Effector CD8-positive, alpha-beta T cell (primary cell): ENCODE measurements around the gene TRIM63.

Experiments used
- DNase-seq: peaks from one replicate; lab custom pipeline; 2025; lab: John Stamatoyannopoulos, UW

TRIM63 gene

DNA sequence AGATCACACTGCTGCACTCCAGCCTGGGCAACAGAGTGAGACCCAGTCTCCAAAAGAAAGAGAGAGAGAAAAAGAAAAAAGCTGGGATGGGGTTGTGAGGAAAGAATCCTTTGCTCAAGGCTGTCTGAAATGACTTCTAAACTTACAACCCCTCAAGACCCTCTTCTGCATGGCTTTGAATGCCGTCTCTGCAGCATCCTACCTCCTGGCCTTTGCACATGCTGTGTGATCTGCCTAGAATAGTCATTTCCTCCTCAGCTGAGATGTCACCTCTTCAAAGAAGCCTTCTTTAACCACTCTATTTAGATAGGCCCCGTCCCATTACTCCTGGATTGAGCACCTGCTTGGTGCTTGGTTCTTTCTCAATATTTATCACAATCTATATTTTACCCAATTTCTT, 17.4 kb upstream of the TRIM63 start:
- no peak for DNase-seq

DNA sequence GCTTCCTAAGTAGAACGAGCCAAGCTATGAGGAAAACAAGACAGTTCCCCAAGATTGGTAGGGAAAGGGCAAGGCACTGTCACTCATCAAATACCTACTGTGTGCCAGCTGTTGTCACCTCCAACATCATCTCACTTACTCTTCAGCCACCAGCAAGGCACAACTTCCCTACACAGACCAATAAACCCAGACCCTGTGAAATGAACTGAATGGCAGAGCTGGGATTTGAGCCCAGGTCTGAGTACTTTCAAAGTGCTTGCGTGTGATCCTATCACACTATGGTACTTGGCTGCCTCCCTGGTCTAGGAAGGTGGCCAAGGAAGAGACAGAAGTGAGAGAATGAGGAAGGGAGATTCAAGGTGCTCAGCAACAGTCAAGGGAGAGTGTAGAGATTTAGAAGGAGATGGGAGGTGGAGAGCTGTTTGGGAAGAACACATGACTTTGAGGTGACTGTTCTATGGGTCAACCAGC, 16.7 kb upstream of the TRIM63 start:
- DNase-seq = no peak

DNA sequence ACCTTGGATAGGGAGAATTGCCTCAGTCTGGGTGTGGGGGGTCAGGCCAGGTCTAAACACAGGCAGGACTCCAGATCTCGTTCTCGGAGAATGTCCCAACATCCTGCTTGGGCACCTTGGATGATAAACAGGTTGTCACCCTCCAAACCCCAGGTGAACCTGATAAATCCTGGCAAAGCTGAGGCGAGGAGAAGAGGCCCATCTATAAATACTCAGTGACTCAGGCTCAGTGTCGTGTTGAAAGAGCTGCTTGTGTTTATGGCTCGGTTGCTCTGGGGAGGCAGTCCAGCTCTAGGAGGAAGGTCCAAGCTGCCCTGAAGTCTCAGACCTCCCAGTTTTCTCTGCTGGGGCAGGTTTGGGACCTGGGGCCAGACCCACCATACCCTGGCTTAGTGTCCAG, 15.8 kb upstream of the TRIM63 start:
- DNase-seq = no peak

DNA sequence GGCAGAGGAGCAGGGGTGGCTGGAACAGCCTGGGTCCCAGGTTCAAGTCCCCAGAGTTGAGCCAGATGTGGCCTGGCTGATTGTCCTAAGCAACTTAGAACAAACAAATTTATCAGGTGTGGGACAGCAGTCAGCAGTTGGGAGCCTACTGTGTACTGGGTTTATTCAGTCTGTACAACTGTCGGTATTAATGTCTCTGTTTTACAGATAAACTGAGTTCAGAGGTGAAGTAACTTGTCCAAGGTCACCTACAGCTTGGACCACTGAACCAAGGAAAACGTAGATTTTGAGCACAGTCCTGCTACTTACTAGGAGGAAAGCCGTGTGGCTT, 14.6 kb upstream of the TRIM63 start:
- DNase-seq = no peak

DNA sequence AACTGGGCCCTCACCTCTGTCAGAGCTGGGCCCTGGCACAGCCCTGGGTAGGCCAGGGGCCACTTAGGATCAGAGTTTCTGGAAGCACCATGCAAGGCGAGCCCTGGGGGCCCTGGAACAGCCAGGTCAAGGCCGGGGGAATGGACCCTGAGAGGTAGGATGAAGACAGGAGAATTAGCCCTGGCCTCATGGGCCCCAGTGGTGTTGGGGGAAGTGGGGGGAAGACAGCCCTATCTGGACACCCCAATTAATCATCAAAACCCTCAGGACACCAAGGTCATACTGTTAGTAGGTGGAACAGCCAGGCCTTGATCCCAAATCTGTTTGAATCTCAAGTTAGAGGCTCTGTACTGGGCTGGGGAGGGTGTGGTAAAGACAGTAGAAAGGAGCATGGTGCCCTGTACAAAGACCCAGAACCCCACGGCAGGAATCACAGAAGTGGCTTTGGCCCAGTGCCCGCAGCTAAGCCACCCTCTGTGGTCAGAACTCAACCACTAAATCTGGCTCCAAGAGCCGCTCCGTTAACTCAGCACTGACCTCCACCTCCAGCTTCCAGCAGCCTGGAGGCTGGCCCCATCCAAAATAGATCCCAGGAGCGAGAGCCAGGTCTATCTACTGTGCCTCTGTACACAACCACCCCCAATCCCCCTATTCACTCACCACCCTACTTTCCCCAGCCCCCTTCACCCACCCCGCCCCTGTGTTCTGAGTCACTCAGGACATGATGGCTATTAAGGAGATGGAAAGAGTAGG, 14.0 kb upstream of the TRIM63 start:
- no peak for DNase-seq

DNA sequence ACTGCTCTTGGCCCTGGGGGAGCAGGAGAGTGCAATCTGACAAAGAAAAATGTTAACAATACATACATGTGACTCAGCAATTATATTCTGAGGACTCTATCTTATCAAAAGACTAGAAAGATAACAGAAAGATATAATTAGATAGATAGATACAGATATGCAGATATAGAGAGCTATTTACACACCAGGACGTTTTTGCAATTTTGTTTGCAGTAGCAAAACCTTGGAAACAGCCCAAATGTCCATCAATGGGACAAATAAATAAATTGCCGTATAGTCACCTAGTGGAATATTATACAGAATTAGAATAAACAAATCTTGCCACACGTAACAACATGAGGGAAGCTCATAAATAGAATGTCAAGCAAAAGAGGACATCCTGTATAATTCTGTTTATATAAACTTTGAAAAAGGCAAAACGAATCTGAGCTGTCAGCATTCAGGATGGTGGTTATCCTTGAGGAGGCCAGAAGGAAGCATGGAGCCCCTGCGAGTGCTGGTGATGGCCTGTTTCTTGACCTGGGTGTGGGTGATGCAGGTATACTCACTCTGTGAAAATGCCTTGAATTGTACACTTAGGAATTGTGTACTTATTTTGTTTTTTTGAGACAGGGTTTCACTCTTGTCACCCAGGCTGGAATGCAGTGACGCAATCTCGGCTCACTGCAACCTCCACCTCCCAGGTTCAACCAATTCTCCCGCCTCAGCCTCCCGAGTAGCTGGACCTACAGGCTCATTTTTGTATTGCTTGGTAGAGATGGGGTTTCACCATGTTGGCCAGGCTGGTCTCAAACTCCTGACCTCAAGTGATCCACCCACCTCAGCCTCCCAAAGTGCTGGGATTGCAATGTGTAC, 12.8 kb upstream of the TRIM63 start:
- no peak for DNase-seq

DNA sequence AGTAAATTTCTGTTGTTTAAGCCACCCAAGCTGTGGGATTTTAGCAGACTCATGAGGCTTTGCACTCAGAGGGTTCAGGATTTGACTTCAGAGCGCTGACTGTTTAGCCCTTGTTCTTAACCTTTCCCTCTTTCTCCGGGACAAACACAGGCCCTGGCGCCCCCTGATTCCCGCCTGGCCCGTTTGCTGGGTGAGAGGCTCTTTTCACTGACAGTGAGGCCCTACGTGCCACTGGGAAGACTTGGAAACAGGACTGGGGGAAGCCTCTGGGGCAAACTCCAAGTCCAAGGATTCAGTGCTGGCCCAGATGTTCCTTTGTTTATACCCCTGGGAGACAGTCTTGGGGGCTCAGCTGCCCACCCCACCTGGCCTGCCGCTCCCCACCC, 11.7 kb upstream of the TRIM63 start:
- DNase-seq = no peak

DNA sequence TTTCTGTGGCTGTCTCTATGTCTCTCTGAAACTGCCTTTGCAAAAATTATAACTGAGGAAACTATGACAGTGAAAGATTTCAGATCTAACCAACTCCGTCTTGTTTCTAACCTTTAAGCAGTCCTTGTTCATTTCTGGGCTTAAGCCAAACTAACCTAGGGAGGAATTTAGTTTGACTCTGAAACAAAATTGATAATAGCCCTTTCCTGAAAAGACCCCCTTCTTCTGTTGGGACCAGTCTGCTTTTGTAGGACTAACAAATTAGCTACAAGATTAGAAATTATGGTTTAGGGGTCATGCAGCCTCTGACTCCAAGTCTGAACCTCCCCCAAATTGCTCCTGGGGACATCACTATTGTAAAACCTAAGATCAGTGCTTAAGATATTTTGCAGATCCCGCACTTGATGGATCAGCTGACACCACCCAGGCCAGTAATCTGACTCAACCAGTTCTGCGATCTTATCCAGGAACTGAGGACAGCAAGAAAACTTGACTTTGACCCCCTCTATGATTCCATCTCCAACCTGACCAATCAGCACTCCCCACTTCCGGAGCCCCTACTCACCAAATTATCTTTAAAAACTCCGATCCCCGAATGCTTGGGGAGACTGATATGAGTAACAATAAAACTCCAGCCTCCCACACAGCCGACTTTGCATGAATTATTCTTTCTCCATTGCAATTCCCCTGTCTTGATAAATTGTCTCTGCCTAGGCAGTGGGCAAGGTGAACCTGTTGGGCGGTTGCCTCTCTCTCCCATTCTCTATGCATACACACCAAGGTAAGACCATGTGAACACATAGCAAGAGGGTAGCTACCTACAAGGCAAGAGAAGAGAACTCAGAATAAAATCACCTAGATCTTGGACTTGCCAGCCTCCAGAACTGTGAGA, 11.1 kb upstream of the TRIM63 start:
- no peak for DNase-seq

DNA sequence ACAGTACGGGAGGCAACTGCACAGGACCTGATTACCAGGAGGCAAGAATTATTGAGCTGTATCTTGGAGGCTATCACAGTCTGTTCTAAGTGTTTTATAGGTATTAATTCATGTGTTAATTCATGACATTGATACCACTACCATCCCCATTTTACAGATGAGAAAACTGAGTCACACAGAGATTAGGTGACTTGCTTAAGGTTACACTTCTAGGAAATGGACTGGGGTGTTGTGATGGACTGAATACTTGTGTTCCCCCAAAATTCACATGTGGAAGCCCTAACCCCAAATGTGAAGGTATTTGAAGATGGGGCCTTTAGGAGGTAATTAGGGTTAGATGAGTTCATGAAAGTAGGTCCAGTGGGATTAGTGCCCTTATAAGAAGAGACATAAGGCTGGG, 10.1 kb upstream of the TRIM63 start:
- no peak for DNase-seq

DNA sequence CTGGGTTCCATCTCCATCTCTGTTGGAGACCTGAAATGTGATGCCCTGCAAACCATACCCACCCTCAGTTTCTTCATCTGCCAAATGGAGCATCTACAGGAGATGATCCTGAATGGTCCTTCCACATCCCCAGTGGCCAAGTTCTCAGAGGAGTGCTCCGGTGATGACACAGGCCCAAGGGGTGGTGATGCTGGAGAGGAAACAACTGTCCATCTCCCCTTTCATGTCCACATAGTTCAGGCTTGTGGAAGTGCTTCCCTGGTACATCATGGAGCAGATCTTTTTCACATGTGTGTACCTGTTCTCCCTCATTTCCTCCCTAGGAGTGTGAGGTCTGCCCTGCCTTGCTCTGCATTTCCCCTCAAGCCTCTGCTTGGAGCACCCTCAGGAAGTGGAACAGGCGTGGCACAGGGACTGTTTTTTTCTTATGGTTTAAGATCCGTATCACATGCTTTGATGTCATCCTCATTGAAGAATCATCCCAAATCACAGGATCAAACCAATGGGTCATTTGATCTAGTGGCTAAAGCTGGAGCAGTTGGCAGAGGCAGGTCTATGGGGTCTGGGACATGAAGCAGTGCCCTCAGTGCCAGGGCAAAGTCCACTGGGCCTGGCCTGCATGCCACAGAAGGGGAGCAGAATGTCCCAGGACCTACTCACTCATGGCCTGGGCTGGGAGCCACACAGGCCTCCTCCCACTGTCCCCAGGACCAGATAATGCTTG, 8.2 kb upstream of the TRIM63 start:
- no peak for DNase-seq

DNA sequence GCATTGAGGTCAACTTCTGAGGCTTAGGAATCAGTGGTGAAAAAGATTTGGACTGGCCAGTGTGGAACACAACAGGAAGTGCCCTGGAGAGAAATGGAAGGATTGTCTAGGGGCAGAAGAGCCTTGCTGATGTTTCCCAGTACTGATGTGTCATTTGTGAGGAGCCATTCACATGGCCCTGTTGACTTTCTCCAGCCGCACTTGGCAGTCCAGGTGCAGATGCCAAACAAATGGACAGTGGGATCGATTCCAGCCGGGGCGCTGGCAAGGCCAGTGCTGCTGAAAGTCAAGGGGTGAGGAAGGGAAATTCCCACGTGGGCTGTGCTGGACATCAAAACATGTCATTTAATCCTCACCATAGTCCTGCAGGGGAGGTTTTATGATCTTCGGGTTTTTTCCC, 4.9 kb upstream of the TRIM63 start:
- DNase-seq = no peak

DNA sequence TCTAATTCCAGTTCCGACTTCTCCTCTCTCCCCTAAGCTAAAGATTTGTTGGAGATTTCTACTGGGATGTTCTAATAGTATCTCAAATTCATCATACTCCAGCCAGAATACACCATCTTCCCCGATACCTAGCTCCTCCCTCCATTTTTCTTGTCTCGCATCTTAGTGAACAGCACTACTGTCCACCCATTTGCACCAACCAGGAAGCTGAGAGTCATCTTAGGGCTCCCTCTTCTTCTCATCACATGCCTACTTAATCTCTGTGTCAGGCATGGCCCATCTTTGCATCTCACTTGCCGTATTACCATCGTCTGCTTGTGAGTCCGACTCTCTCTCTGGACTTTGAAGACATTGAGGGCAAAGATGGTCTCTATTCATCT, 3.5 kb upstream of the TRIM63 start:
- DNase-seq = no peak

DNA sequence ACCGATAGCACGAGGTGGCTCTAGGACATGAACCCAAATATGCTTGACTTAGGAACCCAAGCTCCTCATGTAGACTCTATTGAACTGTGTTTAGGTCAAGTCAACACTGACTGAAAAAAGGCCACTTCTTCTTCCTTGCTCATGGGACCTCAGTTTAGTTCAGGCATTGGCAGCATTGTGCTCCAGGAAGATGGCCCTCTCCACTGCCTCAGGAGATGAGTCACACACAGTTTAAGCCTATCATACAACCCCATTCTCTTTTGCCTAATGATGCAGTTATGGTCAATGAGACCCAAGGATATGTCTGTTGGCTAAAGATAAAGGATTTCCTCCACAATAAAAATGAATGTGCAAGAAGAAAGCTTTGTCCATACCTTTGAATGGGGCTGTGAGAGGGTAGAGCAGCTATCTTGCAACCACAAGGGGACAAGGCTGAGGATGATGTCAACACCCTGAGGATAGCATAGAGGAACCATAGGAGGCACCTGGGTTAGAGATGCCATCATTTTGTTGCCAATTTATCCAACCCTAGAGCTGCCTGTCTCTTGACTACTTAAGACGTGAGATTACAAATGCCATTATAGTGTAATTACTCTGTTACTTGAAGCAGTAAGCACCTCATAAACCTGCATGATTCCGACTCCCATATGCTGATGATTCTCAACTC, 3.0 kb upstream of the TRIM63 start:
- DNase-seq = no peak

DNA sequence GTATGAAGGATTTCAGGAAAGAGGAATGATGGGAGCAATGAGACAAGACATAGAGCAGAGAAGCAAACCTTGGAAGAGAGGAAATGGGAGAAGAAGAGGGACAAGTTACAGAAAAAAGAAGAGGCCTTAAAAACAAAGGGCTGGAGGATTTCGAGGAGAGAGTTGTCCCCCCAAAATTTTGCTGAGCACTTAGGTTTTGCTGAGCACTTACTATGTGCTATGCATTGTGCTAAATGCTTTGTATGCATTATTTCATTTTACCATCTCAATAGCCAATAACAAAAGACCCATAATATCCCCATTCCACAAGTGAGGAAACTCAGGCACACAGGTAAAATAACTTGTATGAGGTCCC, 2.5 kb upstream of the TRIM63 start:
- DNase-seq = no peak

DNA sequence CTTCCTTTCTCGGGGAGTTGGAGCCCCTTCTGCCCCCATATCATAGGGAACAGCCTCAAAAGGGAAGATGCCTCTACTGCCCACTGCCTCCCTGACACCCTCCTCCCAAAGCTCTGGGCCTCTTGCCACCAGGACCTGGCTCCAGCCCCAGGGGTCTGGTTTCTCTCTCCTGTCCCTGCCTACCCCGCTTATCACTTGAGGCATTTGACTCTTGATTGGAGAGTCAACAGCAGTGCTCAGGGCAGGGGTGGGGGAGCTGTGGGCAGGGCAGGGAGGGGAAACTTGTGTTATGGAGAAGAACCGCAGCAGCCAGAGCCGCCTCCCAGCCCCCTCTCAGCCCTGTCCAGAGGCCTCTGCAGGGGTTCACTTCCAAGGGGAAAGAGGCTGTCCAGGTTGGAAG, 573 bp downstream of the TRIM63 start:
- DNase-seq = no peak

DNA sequence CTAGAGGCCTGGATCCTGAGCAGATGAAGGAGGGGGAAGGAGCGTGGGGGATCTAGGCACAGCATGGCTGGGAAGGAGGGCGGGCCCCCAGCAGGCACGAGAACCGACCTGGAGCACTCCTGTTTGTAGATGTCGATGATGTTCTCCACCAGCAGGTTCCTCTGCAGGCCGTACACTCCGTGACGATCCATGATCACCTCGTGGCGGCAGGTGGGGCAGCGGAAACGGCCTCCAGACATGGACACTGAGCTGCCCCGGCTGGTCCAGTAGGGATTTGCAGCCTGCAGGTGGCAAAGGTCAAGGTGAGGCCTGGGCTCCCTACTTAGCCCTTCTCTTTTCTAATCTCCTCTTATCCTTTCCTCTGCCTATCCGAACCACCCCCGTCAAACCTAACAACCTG, 1.3 kb downstream of the TRIM63 start:
- no peak for DNase-seq

DNA sequence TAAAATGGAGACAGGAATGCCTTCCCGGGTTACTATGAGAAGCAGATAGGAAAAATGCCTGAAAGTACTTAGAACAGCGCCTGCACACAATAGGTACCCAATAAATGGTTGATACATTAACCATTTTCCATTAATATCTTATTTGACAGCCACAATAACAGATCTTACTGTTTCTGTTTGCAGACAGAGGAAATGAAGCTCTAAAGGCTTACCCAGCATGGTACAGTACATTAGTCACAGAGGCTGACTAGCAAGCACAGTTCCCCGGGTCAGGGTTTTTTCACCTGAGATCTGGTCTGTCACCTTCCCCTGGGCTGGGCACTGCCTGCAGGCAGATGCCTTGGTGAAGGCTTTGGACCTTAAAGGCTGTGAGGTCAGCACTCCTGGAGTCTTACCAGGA, 2.9 kb downstream of the TRIM63 start:
- no peak for DNase-seq

DNA sequence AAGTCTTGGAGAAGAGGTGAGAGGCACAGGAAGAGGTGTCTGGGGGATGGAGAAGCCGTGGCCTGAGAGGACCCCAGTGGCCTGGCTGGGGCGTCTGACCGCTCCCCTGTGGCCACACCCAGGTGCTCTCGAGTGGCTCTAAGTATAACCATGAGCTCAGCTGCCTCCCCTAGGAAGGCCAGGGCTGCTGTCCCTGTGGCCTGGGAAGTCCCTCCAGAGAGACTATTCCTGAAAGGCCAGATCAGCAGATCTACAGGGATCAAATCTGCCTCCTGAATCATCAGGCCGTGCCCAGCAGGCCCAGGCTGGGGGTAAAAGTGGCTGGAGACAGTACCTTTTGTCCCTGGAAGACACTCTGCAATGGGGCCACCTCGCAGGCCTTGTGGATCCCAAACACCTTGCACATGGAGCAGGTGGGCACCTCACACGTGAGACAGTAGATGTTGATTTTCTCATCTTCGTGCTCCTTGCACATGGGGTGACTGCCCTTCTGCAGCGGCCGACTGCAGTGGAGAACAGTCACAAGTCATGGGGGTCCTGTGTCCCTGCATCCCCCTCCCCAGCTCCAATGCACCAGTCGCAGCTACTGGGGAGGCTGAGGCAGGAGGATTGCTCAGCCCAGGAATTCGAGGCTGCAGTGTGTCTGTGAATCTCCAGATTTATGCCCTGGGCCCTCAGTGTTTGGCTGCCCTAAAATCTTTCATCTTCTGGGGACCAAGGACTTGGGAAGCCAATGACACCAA, 6.4 kb downstream of the TRIM63 start:
- no peak for DNase-seq

DNA sequence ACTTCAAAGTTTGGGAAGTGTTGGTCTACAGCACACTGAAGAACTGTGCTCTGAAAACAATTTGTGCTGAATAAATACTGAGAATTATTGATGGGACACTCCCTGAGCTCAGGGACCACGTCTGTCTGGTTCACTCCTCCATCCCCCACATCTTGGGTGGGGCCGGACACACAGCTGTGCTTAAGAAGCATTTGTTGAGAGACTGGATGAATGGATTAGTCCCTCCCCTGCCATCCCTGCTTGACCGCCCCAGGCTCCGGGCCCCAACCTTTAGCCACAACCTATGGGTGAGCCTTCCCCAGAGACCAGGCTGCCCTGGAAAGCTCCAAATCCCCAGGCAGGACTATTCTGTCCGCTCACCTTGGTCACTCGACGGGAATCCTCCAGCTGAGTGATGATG, 7.5 kb downstream of the TRIM63 start:
- DNase-seq = no peak

DNA sequence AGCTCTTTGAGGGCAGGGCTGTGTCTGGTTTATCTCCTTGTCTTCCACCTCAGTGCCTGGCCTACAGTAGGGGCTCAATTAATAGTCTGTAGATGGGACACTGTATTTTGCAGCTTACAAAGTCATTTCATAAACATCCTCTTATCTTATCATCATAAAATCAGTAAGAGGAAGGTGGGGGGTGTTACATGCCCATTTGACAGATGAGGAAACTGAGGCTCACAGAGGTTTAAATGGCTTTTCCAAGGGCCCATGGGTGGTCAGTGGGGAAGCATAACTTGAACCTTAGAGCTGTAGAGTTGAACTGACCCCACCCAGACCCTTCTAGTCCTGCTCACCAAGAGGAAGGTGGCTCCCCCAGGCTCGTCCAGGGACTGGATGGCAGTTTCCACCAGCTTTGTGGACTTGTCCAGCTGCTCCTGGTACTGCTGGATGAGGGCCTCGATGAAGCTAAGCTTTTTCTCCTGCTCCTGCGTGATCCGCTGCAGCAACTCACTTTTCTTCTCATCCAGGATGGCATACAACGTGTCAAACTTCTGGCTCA, 9.3 kb downstream of the TRIM63 start:
- DNase-seq = no peak
